ENCODE results near the gene CFD. TPM values are rescaled to one million over a fixed set of nuclear protein-coding genes. Genes with fewer than 3 reads are reported as not detected.
"Not testable (repeated sequence)": the region's sequence is repeated elsewhere in the genome, so short reads cannot be mapped to it uniquely, and the experiment has no call there.

The CFD gene
- total and polyA plus RNA-seq, 8 donors: 2.5 to 48.8 (median 15.0) TPM

DNA sequence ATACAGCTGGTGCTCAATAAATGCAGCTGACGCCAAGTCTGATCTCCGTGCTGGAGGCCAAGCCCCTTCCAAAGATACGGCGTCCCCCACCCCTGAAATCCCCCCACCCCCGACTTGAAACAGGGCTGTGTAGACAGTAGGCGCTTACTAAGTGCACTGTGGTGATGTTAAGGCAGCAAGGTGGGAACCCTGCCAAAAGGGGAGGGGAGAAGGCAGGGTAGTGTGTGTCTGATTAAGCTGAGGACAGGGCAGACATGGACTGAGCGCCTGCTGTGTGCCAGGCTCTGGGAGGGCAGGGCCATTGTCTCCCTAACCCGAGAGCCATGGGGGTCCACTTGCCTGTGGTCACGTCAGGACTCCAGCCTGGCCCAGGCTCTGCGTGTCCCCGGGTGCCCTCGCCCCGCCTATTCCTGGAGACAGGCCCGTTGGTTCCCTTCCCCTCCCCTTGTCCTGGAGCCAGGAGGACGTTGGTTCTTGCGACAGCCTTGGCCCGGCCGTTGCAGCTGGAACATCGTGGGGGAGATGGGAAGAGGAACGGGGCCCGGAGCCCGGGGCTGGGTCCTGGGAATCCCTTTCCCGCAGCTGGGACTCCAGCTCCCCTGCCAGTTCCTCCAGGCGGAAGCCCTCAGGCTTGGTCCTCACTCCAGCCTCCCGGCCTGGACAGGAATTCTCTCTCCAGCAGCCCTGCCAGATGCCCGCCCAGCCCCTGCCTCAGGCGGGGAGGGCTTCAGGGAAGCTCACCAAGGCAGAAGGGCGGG, 9.1 kb upstream of the CFD start:
- intact Hi-C loops (cut with DNase I): no loop called here
- WGBS, 2 donors: 15 to 17% methylated on average over 27 to 28 of the region's 28 CpGs
- H3K4me1 ChIP-seq: peaks cover 0 to 5% (median 0%) of the 10 kb centered on the region in 3 donors
- ATAC-seq: peak; percentile 92 to 94 (median 92)
- no peak overlapping the region for H3K4me3 ChIP-seq
- TF ChIP-seq, protein P1, sequence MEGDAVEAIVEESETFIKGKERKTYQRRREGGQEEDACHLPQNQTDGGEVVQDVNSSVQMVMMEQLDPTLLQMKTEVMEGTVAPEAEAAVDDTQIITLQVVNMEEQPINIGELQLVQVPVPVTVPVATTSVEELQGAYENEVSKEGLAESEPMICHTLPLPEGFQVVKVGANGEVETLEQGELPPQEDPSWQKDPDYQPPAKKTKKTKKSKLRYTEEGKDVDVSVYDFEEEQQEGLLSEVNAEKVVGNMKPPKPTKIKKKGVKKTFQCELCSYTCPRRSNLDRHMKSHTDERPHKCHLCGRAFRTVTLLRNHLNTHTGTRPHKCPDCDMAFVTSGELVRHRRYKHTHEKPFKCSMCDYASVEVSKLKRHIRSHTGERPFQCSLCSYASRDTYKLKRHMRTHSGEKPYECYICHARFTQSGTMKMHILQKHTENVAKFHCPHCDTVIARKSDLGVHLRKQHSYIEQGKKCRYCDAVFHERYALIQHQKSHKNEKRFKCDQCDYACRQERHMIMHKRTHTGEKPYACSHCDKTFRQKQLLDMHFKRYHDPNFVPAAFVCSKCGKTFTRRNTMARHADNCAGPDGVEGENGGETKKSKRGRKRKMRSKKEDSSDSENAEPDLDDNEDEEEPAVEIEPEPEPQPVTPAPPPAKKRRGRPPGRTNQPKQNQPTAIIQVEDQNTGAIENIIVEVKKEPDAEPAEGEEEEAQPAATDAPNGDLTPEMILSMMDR (IDR thresholded peaks at IDR 0.05): no peak
- DNase-seq: peak; percentile 78 to 93 (median 88)
- H3K36me3 ChIP-seq: no peaks in the 10 kb centered on the region
- H3K9me3 ChIP-seq: no peaks in the 10 kb centered on the region
- no peak for FAIRE-seq
- H3K27me3 ChIP-seq: peaks cover 0 to 7% (median 0%) of the 10 kb centered on the region in 4 donors
- H3K27ac ChIP-seq: peak overlapping the region; percentile 45 to 68 (median 60)

- ATAC-seq: no peak
- intact Hi-C loops (cut with DNase I): no loop called here
These were observed 8.5 kb upstream of the CFD start for GRCh38 chr19:850979-851335.

GRCh38 chr19:852136-853013, 7.1 kb upstream of the CFD start, which contains the start of gene ELANE:
ELANE (plus strand) TSS chr19:852303; CDS start chr19:852329, 26 bp downstream.
- peaks cover 0 to 5% (median 0%) of the 10 kb centered on the region in 3 donors for H3K4me1 ChIP-seq
- H3K27ac ChIP-seq: peak within 1 kb of the TSS in 1 of 4 donors; percentile 63
- FAIRE-seq: no peak
- TF ChIP-seq, protein P1 (IDR thresholded peaks at IDR 0.05): no peak
- intact Hi-C loops (cut with DNase I): no loop called here
- peaks cover 0 to 7% (median 0%) of the 10 kb centered on the region in 4 donors for H3K27me3 ChIP-seq
- no peak for ATAC-seq
- no peaks in the 10 kb centered on the region for H3K36me3 ChIP-seq
- H3K4me3 ChIP-seq: no peak within 1 kb of the TSS
- WGBS, 2 donors: 54 to 58% methylated on average over 40 to 55 of the region's 55 CpGs
- peak in 1 of 6 donors; percentile 72 for DNase-seq
- no peaks in the 10 kb centered on the region for H3K9me3 ChIP-seq

More at GRCh38 chr19:850979-851335, 8.5 kb upstream of the CFD start:
- DNase-seq: peak in 1 of 6 donors; percentile 58
- H3K4me1 ChIP-seq: peaks cover 0 to 5% (median 0%) of the 10 kb centered on the region in 3 donors
- no peak for FAIRE-seq
- H3K9me3 ChIP-seq: no peaks in the 10 kb centered on the region
- no peaks in the 10 kb centered on the region for H3K36me3 ChIP-seq
- no peak overlapping the region for H3K4me3 ChIP-seq
- peak overlapping the region; percentile 45 to 68 (median 60) for H3K27ac ChIP-seq
- WGBS, 2 donors: 34 to 50% methylated on average over 13 of the region's 13 CpGs
- peaks cover 0 to 7% (median 0%) of the 10 kb centered on the region in 4 donors for H3K27me3 ChIP-seq
- TF ChIP-seq, protein P1 (IDR thresholded peaks at IDR 0.05): no peak

- H3K4me1 ChIP-seq: peaks cover 0 to 5% (median 0%) of the 10 kb centered on the region in 3 donors
- FAIRE-seq (no peak), DNase-seq (peak in 1 of 6 donors; percentile 70), ATAC-seq (no peak)
- H3K36me3 ChIP-seq: no peaks in the 10 kb centered on the region
- H3K27me3 ChIP-seq: peaks cover 0 to 7% (median 0%) of the 10 kb centered on the region in 4 donors
- TF ChIP-seq, protein P1 (IDR thresholded peaks at IDR 0.05): no peak
- intact Hi-C loops (cut with DNase I): no loop called here
- H3K9me3 ChIP-seq: no peaks in the 10 kb centered on the region
- no peak overlapping the region for H3K4me3 ChIP-seq
- WGBS, 2 donors: 24 to 27% methylated on average over 48 to 67 of the region's 67 CpGs
- no peak overlapping the region for H3K27ac ChIP-seq
These were observed 6.4 kb upstream of the CFD start for GRCh38 chr19:853014-853585.

DNA sequence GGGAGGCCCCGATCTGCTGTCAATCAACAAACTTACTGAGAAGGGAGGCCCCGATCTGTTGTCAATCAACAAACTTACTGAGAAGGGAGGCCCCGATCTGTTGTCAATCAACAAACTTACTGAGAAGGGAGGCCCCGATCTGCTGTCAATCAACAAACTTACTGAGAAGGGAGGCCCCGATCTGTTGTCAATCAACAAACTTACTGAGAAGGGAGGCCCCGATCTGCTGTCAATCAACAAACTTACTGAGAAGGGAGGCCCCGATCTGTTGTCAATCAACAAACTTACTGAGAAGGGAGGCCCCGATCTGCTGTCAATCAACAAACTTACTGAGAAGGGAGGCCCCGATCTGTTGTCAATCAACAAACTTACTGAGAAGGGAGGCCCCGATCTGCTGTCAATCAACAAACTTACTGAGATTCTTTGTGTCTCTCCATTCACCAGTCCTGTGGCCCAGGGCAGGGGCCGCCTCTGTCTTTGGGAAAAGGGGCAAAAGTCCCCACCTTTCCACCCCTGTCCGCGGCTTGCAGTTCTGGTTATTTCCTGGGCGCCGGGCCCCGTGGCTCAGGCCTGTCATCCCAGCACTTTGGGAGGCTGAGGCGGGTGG, 5.7 kb upstream of the CFD start:
- H3K4me3 ChIP-seq; H3K9me3 ChIP-seq; H3K4me1 ChIP-seq; ATAC-seq; H3K27ac ChIP-seq; H3K36me3 ChIP-seq; FAIRE-seq; H3K27me3 ChIP-seq; intact Hi-C loops (cut with DNase I): not testable (repeated sequence)
- peak in 1 of 6 donors; percentile 35 for DNase-seq
- WGBS, 2 donors: 59 to 73% methylated on average over 10 to 12 of the region's 17 CpGs

Measured in pancreas (tissue), 10 donors.